SK-N-SH treated with all-trans-retinoic acid at 6 μM for 48 hours (cell line): ENCODE measurements around the gene PIGX.

ENCODE experiments used
- ATAC-seq: fragments of 200-7000 bp; cut with Tn5 transposase; 3 replicates; pipeline ENCODE4 v1.9.1; 2020; ENCODE audit warnings: mild to moderate bottlenecking, moderate library complexity
- ARNTL ChIP-seq: fragments of 450-650 bp; formaldehyde crosslinking; IDR thresholded peaks from 2 replicates; pipeline ENCODE4 v1.5.0; 2020; ENCODE audit warnings: low read depth, mild to moderate bottlenecking, moderate library complexity, borderline replicate concordance
- BACH2 ChIP-seq: fragments of 250-450 bp; sonication (Bioruptor Pico); IDR thresholded peaks from 2 replicates; pipeline ENCODE4 v1.9.0; 2021; ENCODE audit warnings: mild to moderate bottlenecking, borderline replicate concordance
- CSDC2 ChIP-seq: fragments of 250-450 bp; sonication (Bioruptor Pico); IDR thresholded peaks from 2 replicates; pipeline ENCODE4 v1.5.0; 2020; ENCODE audit warnings: mild to moderate bottlenecking, moderate library complexity
- ESRRG ChIP-seq: fragments of 250-450 bp; sonication (Bioruptor Pico); IDR thresholded peaks from 2 replicates; pipeline ENCODE4 v1.6.1; 2021; ENCODE audit warnings: mild to moderate bottlenecking
- GLIS3 ChIP-seq: fragments of 250-450 bp; sonication (Bioruptor Pico); IDR thresholded peaks from 2 replicates; pipeline ENCODE4 v1.5.0; 2020; ENCODE audit warnings: mild to moderate bottlenecking, moderate library complexity
- ISL1 ChIP-seq: fragments of 250-450 bp; sonication (Bioruptor Pico); IDR thresholded peaks from 2 replicates; pipeline ENCODE4 v2.1.2; 2022; ENCODE audit warnings: mild to moderate bottlenecking, moderate library complexity
- OSR1 ChIP-seq: fragments of 250-450 bp; sonication (Bioruptor Pico); IDR thresholded peaks from 2 replicates; pipeline ENCODE4 v1.8.0; 2022; ENCODE audit warnings: moderate library complexity, mild to moderate bottlenecking, inconsistent platforms
- RARB ChIP-seq: fragments of 250-450 bp; sonication (Bioruptor Pico); IDR thresholded peaks from 2 replicates; pipeline ENCODE4 v1.8.0; 2021; ENCODE audit warnings: mild to moderate bottlenecking, moderate library complexity
- SNAI2 ChIP-seq: fragments of 250-450 bp; sonication (Bioruptor Pico); IDR thresholded peaks from 2 replicates; pipeline ENCODE4 v1.5.0; 2020; ENCODE audit warnings: mild to moderate bottlenecking, moderate library complexity
- TCF4 ChIP-seq: fragments of 250-450 bp; sonication (Bioruptor Pico); IDR thresholded peaks from 2 replicates; pipeline ENCODE4 v1.8.0; 2021; ENCODE audit warnings: mild to moderate bottlenecking, moderate library complexity, borderline replicate concordance
- ZC3H10 ChIP-seq: fragments of 250-450 bp; sonication (Bioruptor Pico); IDR thresholded peaks from 2 replicates; pipeline ENCODE4 v1.5.1; 2021; ENCODE audit warnings: mild to moderate bottlenecking, moderate library complexity
- ZFP3 ChIP-seq: fragments of 250-450 bp; sonication (Bioruptor Pico); IDR thresholded peaks from 2 replicates; pipeline ENCODE4 v1.5.0; 2020; ENCODE audit warnings: mild to moderate bottlenecking, moderate library complexity
- ZFP30 ChIP-seq: fragments of 450-650 bp; formaldehyde crosslinking; IDR thresholded peaks from 2 replicates; pipeline ENCODE4 v1.5.0; 2022; ENCODE audit warnings: mild to moderate bottlenecking, moderate library complexity
- ZNF565 ChIP-seq: fragments of 450-650 bp; formaldehyde crosslinking; conservative IDR thresholded peaks from 2 replicates; pipeline ENCODE4 v1.5.0; 2020; ENCODE audit warnings: low read depth, mild to moderate bottlenecking, moderate library complexity
- ZNF70 ChIP-seq: fragments of 450-650 bp; formaldehyde crosslinking; IDR thresholded peaks from 2 replicates; pipeline ENCODE4 v1.5.0; 2020; ENCODE audit warnings: mild to moderate bottlenecking, moderate library complexity
- ZNF8 ChIP-seq: fragments of 450-650 bp; formaldehyde crosslinking; IDR thresholded peaks from 2 replicates; pipeline ENCODE4 v1.5.0; 2020; ENCODE audit warnings: mild to moderate bottlenecking, moderate library complexity
- TF ChIP-seq, protein P1 (sequence below): fragments of 250-450 bp; sonication (Bioruptor Pico); IDR thresholded peaks from 2 replicates; pipeline ENCODE4 v1.8.0; 2020; ENCODE audit warnings: mild to moderate bottlenecking, moderate library complexity, borderline replicate concordance
- TF ChIP-seq, protein P2 (sequence below): fragments of 250-450 bp; sonication (Bioruptor Pico); IDR thresholded peaks from 2 replicates; pipeline ENCODE4 v1.5.1; 2021; ENCODE audit warnings: mild to moderate bottlenecking, moderate library complexity
- TF ChIP-seq, protein P3 (sequence below): fragments of 250-450 bp; sonication (Bioruptor Pico); IDR thresholded peaks from 2 replicates; pipeline ENCODE4 v1.5.0; 2020; ENCODE audit warnings: mild to moderate bottlenecking, moderate library complexity
- TF ChIP-seq, protein P4 (sequence below): fragments of 250-450 bp; sonication (Bioruptor Pico); IDR thresholded peaks from 2 replicates; pipeline ENCODE4 v1.8.0; 2021; ENCODE audit warnings: low read depth, mild to moderate bottlenecking, moderate library complexity, borderline replicate concordance

Gene PIGX

DNA sequence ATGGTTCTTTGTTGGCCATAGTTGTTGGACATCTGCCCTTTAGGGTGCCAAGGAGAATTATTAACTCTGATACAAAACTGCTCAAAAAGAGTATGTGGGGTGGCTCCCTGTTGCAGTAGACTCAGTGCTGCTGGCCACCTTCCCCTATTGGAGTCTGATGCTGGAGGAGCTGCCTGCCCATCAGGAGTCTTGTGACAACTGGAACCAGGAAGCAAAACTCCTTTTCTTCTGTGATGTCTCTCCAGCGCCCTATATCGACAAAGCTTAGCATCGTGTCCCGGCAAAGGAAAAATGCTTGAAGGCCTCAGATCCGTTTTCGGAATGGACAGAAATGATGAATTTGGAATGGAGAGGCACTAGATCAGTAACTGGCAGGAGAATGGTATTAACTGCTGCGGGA lies 51.0 kb downstream of the PIGX start:
- TF ChIP-seq ZNF8 (no peak), ZFP3 (no peak), ARNTL (CRISPR knock-in tag) (no peak), CSDC2 (CRISPR knock-in tag) (no peak), ESRRG (CRISPR knock-in tag) (no peak), ZNF565 (CRISPR knock-in tag) (no peak), SNAI2 (CRISPR knock-in tag) (no peak)
- TF ChIP-seq, protein P1, sequence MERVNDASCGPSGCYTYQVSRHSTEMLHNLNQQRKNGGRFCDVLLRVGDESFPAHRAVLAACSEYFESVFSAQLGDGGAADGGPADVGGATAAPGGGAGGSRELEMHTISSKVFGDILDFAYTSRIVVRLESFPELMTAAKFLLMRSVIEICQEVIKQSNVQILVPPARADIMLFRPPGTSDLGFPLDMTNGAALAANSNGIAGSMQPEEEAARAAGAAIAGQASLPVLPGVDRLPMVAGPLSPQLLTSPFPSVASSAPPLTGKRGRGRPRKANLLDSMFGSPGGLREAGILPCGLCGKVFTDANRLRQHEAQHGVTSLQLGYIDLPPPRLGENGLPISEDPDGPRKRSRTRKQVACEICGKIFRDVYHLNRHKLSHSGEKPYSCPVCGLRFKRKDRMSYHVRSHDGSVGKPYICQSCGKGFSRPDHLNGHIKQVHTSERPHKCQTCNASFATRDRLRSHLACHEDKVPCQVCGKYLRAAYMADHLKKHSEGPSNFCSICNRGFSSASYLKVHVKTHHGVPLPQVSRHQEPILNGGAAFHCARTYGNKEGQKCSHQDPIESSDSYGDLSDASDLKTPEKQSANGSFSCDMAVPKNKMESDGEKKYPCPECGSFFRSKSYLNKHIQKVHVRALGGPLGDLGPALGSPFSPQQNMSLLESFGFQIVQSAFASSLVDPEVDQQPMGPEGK (CRISPR knock-in tag), result no peak
- TF ChIP-seq, protein P2, sequence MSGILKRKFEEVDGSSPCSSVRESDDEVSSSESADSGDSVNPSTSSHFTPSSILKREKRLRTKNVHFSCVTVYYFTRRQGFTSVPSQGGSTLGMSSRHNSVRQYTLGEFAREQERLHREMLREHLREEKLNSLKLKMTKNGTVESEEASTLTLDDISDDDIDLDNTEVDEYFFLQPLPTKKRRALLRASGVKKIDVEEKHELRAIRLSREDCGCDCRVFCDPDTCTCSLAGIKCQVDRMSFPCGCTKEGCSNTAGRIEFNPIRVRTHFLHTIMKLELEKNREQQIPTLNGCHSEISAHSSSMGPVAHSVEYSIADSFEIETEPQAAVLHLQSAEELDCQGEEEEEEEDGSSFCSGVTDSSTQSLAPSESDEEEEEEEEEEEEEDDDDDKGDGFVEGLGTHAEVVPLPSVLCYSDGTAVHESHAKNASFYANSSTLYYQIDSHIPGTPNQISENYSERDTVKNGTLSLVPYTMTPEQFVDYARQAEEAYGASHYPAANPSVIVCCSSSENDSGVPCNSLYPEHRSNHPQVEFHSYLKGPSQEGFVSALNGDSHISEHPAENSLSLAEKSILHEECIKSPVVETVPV (CRISPR knock-in tag), result no peak
- no peak for ATAC-seq

DNA sequence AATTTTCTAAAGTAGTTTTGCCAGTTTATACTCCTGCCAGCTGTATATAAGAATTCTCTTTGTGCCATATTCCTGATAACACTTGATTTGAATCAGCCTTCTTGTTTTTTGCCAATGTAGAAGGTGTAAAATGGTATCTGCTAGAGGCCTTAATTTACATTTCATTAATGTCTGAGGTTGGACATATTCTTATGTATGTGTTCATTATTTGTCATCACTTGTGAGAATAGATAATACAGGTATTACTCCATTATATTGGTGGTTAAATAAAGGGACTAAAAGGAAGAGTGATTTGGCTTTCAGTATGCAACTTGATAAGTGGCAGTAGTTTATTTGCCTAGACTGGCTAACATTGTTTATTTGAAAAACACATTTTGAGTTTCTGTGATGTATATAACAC lies 53.3 kb downstream of the PIGX start:
- TF ChIP-seq ZNF565 (CRISPR knock-in tag), result no peak
- TF ChIP-seq RARB (CRISPR knock-in tag), result no peak
- no peak for TF ChIP-seq BACH2 (CRISPR knock-in tag)
- ATAC-seq, result no peak

DNA sequence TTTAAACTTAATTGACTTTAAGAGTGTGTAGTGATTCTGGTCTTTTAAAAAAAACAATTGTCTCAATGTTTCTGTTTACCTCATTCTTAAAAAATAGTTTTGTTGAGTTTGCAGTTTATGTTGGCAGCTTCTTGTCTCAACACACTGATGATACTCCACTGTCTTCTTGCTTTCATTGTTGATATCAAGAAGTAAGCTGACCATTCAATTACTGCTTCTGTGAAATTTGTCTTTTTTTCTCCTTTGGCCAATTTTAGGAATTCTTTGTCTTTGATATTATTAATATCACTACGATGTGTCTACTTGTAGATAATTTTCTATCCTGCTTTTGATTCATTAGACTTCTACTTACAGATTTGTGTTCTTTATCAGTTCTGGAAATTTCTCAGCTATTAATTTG lies 58.9 kb downstream of the PIGX start:
- no peak for TF ChIP-seq ZNF70
- no peak for TF ChIP-seq RARB (CRISPR knock-in tag)
- no peak for TF ChIP-seq ISL1
- TF ChIP-seq SNAI2 (CRISPR knock-in tag), result no peak
- no peak for TF ChIP-seq ZNF8
- TF ChIP-seq, protein P3, sequence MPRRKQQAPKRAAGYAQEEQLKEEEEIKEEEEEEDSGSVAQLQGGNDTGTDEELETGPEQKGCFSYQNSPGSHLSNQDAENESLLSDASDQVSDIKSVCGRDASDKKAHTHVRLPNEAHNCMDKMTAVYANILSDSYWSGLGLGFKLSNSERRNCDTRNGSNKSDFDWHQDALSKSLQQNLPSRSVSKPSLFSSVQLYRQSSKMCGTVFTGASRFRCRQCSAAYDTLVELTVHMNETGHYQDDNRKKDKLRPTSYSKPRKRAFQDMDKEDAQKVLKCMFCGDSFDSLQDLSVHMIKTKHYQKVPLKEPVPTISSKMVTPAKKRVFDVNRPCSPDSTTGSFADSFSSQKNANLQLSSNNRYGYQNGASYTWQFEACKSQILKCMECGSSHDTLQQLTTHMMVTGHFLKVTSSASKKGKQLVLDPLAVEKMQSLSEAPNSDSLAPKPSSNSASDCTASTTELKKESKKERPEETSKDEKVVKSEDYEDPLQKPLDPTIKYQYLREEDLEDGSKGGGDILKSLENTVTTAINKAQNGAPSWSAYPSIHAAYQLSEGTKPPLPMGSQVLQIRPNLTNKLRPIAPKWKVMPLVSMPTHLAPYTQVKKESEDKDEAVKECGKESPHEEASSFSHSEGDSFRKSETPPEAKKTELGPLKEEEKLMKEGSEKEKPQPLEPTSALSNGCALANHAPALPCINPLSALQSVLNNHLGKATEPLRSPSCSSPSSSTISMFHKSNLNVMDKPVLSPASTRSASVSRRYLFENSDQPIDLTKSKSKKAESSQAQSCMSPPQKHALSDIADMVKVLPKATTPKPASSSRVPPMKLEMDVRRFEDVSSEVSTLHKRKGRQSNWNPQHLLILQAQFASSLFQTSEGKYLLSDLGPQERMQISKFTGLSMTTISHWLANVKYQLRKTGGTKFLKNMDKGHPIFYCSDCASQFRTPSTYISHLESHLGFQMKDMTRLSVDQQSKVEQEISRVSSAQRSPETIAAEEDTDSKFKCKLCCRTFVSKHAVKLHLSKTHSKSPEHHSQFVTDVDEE, result no peak
- TF ChIP-seq, protein P4, sequence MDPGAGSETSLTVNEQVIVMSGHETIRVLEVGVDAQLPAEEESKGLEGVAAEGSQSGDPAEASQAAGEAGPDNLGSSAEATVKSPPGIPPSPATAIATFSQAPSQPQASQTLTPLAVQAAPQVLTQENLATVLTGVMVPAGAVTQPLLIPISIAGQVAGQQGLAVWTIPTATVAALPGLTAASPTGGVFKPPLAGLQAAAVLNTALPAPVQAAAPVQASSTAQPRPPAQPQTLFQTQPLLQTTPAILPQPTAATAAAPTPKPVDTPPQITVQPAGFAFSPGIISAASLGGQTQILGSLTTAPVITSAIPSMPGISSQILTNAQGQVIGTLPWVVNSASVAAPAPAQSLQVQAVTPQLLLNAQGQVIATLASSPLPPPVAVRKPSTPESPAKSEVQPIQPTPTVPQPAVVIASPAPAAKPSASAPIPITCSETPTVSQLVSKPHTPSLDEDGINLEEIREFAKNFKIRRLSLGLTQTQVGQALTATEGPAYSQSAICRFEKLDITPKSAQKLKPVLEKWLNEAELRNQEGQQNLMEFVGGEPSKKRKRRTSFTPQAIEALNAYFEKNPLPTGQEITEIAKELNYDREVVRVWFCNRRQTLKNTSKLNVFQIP (CRISPR knock-in tag), result no peak
- TF ChIP-seq, protein P2 (CRISPR knock-in tag), result no peak
- TF ChIP-seq ZFP30 (CRISPR knock-in tag), result no peak
- TF ChIP-seq, protein P1 (CRISPR knock-in tag), result no peak
- TF ChIP-seq ZC3H10, result no peak
- no peak for TF ChIP-seq OSR1 (CRISPR knock-in tag)
- no peak for TF ChIP-seq TCF4 (CRISPR knock-in tag)
- no peak for TF ChIP-seq BACH2 (CRISPR knock-in tag)
- TF ChIP-seq GLIS3 (CRISPR knock-in tag), result no peak
- ATAC-seq, result no peak
